Memory B cell (primary cell): ENCODE measurements around the gene TTLL9.
A peak's percentile ranks its signal among the peaks of the same experiment; 100 is the strongest.
"Not testable (repeated sequence)": the region's sequence is repeated elsewhere in the genome, so short reads cannot be mapped to it uniquely, and the experiment has no call there.

ENCODE experiments used
- ATAC-seq: fragments of 150-1000 bp; cut with Tn5 transposase; 2 replicates; pipeline ENCODE4 v1.10.0; 2021; ENCODE audit warnings: low read depth, mild to moderate bottlenecking, moderate library complexity
- DNase-seq, 2 donors: peaks; one replicate each; pipeline ENCODE4 v3.0.0; 2022; ENCODE audit warnings: low spot score in 2 of 2
- H3K27ac Mint-ChIP-seq: one replicate; pipeline ENCODE4 v1.8.0; 2022; ENCODE audit warnings: mild to moderate bottlenecking, moderate library complexity, mixed read lengths
- H3K27me3 Mint-ChIP-seq: one replicate; pipeline ENCODE4 v1.8.0; 2022; ENCODE audit warnings: mixed read lengths
- H3K36me3 Mint-ChIP-seq: one replicate; pipeline ENCODE4 v1.8.0; 2022; ENCODE audit warnings: mild to moderate bottlenecking, mixed read lengths
- H3K4me1 Mint-ChIP-seq: one replicate; pipeline ENCODE4 v1.8.0; 2022; ENCODE audit warnings: mixed read lengths
- H3K4me3 Mint-ChIP-seq: one replicate; pipeline ENCODE4 v1.8.0; 2022; ENCODE audit warnings: mild to moderate bottlenecking, moderate library complexity, mixed read lengths
- H3K9me3 Mint-ChIP-seq: one replicate; pipeline ENCODE4 v1.8.0; 2022; ENCODE audit warnings: mixed read lengths

The TTLL9 gene

GRCh38 chr20:31869942-31870725, at the start of gene TTLL9, which contains the start of gene DUSP15:
Gene TTLL9 (plus strand): TSS chr20:31870634. CDS start chr20:31871127, 493 bp downstream.
Gene DUSP15 (minus strand): TSS chr20:31870527. CDS start chr20:31870337, 190 bp downstream.
- peak within 1 kb of the TSS; percentile 95 for H3K4me3 Mint-ChIP-seq
- ATAC-seq = peak; percentile 49
- peak in 1 of 2 donors; percentile 43 for DNase-seq
- H3K27ac Mint-ChIP-seq = peak within 1 kb of the TSS; percentile 75
- H3K4me1 Mint-ChIP-seq = peaks cover 32% of the 10 kb centered on the region
- no peaks in the 10 kb centered on the region for H3K9me3 Mint-ChIP-seq
- H3K36me3 Mint-ChIP-seq = peaks cover 4% of the 10 kb centered on the region
- peaks cover 26% of the 10 kb centered on the region for H3K27me3 Mint-ChIP-seq

DNA sequence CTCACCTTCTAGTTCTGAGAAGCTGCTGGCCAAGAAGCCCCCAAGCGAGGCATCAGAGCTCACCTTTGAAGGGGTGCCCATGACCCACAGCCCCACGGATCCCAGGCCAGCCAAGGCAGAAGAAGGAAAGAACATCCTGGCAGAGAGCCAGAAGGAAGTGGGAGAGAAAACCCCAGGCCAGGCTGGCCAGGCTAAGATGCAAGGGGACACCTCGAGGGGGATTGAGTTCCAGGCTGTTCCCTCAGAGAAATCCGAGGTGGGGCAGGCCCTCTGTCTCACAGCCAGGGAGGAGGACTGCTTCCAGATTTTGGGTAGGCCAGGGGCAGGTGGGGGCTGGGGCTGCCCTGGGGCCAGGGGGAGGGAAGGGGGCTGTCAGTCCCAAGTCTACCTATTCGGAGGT, 49.0 kb upstream of the TTLL9 start:
- no peaks in the 10 kb centered on the region for H3K36me3 Mint-ChIP-seq
- no peak overlapping the region for H3K4me3 Mint-ChIP-seq
- ATAC-seq (no peak), DNase-seq (no peak)
- H3K27me3 Mint-ChIP-seq = peaks cover 3% of the 10 kb centered on the region
- no peaks in the 10 kb centered on the region for H3K9me3 Mint-ChIP-seq
- H3K27ac Mint-ChIP-seq = no peak overlapping the region
- peaks cover 5% of the 10 kb centered on the region for H3K4me1 Mint-ChIP-seq

DNA sequence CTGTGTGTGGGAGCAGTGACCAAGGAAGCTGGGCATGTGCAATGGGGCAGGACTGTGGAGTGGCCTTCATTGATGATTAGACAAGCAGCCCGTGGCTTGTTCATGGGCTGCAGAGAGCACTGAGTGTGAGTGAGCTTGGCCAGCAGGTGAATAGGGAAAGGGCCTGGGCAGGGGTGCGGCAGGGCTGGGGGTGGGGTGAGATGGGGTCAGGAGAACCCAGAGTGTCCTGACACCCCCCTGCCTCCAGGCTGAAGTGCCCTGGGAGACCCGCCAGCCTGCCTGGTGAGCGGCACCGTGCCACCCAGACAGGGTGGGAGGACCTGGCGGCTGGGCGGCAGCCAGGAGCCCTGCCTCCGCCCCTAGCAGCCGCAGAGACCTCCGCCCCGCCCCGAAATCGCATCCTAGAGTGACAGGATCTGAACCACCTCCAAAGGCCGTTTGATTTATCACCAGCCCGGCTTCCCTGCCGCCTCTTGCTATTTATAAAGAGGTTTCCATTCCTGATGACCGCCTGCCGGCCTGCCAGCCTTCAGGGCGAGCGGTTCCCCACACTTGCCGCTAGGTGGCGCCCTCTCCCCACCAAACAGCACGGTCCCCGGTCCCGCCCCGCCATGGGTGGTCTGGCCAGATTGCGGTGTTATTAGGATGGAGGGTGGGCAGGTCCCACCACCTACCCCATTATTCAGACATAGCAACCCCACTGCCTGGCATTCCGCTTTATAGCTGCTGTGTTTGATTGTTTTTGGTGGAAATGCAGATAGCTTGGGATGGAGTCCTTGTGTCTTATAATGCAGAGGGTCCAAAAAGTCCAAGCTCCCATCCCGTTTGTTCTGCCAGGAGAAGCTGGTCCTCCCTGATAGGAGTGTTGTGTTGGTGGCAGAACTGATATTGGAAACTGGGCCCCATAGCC, 47.8 kb upstream of the TTLL9 start:
- Mint-ChIP-seq H3K4me3 (no peak overlapping the region), H3K36me3 (no peaks in the 10 kb centered on the region), H3K27ac (no peak overlapping the region), H3K27me3 (peaks cover 3% of the 10 kb centered on the region), H3K4me1 (peaks cover 5% of the 10 kb centered on the region), H3K9me3 (no peaks in the 10 kb centered on the region)
- peak; percentile 91 for ATAC-seq
- DNase-seq = peak; percentile 78 to 87

DNA sequence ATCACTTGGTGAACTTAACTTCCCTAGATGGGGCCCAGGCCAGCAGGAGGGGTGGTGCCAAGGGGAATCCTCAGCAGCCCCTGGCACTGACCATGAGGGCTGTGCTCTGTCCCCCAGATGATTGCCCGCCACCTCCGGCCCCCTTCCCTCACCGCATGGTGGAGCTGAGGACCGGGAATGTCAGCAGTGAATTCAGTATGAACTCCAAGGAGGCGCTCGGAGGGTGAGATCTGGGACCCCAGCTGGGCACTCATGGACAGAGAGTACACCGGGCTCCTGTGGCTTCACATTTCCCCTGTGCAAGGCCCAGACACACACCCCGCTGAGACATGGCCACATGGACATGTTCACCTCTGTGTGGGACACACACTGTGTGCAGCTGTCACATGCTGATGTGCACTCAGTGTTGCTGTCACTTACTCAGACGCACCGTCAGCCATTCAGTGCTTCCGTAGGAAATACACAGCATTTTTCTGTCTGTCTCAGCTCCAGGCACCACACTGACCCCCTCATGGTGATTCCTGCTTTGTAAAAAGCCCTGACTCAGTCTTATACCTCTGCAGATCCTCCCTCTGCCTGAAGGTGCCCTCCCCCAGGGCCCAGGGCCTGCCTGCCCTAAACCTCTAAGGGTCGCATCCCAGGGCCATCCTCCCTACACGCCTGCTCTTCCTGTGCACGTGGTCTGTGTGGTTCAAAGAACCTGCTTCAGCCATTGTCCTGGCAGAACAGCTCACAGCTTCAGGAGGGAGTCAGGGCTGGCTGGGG, 46.9 kb upstream of the TTLL9 start:
- Mint-ChIP-seq H3K4me1 (peaks cover 5% of the 10 kb centered on the region), H3K36me3 (no peaks in the 10 kb centered on the region), H3K27ac (no peak overlapping the region), H3K9me3 (no peaks in the 10 kb centered on the region), H3K4me3 (no peak overlapping the region), H3K27me3 (peaks cover 3% of the 10 kb centered on the region)
- ATAC-seq (no peak), DNase-seq (no peak)

DNA sequence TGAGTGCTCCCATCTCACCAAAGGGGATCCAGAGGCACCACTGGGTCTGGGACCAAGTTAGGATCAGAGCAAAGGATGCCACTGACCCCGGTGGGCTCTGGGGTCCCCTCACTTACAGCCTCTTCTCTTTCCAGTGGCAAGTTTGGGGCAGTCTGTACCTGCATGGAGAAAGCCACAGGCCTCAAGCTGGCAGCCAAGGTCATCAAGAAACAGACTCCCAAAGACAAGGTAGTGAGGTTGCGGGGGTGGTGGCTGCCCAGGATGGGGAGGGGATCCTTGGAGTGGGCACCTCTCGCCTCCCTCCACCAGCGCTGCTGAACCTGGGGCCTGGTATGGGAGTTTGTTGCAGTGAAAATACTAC, 46.3 kb upstream of the TTLL9 start:
- Mint-ChIP-seq H3K36me3 (no peaks in the 10 kb centered on the region), H3K27ac (no peak overlapping the region), H3K4me1 (peaks cover 5% of the 10 kb centered on the region), H3K9me3 (no peaks in the 10 kb centered on the region), H3K27me3 (peaks cover 3% of the 10 kb centered on the region), H3K4me3 (no peak overlapping the region)
- ATAC-seq (no peak), DNase-seq (no peak)

GRCh38 chr20:31824554-31825313, 45.7 kb upstream of the TTLL9 start:
- no peak for DNase-seq
- Mint-ChIP-seq H3K9me3 (no peaks in the 10 kb centered on the region), H3K27ac (no peak overlapping the region), H3K4me3 (no peak overlapping the region), H3K27me3 (peaks cover 3% of the 10 kb centered on the region), H3K36me3 (no peaks in the 10 kb centered on the region), H3K4me1 (peaks cover 5% of the 10 kb centered on the region)
- ATAC-seq = no peak

- no peak for DNase-seq
- no peaks in the 10 kb centered on the region for H3K9me3 Mint-ChIP-seq
- H3K36me3 Mint-ChIP-seq = no peaks in the 10 kb centered on the region
- H3K4me1 Mint-ChIP-seq = peaks cover 5% of the 10 kb centered on the region
- no peak overlapping the region for H3K27ac Mint-ChIP-seq
- no peak overlapping the region for H3K4me3 Mint-ChIP-seq
- no peak for ATAC-seq
- peaks cover 3% of the 10 kb centered on the region for H3K27me3 Mint-ChIP-seq
Observed at GRCh38 chr20:31826074-31826473, 44.4 kb upstream of the TTLL9 start.

GRCh38 chr20:31827059-31827458, 43.4 kb upstream of the TTLL9 start:
- Mint-ChIP-seq H3K27ac (no peak overlapping the region), H3K9me3 (no peaks in the 10 kb centered on the region), H3K4me1 (peaks cover 5% of the 10 kb centered on the region), H3K27me3 (peaks cover 2% of the 10 kb centered on the region), H3K36me3 (no peaks in the 10 kb centered on the region), H3K4me3 (no peak overlapping the region)
- DNase-seq (no peak), ATAC-seq (no peak)

GRCh38 chr20:31828016-31828415, 42.4 kb upstream of the TTLL9 start:
- H3K27ac Mint-ChIP-seq, H3K4me3 Mint-ChIP-seq: not testable (repeated sequence)

DNA sequence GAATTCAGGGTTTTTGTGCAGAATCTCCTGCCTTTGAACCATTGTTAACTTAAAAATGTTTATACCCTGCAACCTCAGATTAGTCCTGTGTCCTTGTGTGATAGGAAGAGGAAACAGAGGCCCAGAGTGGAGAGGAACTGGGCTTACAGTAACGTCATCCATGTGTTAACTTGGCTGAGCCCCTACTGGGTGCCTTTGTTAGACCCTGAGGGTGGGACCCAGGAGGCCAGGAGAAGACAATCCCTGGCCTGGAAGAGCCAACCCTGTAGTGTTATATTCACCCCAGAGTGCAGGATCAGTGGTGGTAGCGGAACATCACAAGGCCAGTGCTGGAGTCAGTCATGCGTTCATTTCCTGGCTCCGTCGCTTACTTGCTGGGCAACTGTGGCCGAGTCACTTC, 40.7 kb upstream of the TTLL9 start:
- H3K4me3 Mint-ChIP-seq = no peak overlapping the region
- H3K36me3 Mint-ChIP-seq = no peaks in the 10 kb centered on the region
- H3K4me1 Mint-ChIP-seq = no peaks in the 10 kb centered on the region
- no peaks in the 10 kb centered on the region for H3K9me3 Mint-ChIP-seq
- DNase-seq = no peak
- H3K27ac Mint-ChIP-seq = no peak overlapping the region
- no peak for ATAC-seq
- H3K27me3 Mint-ChIP-seq = no peaks in the 10 kb centered on the region

More at GRCh38 chr20:31828016-31828415, 42.4 kb upstream of the TTLL9 start:
- not testable (repeated sequence) for ATAC-seq, H3K9me3 Mint-ChIP-seq, H3K4me1 Mint-ChIP-seq, H3K36me3 Mint-ChIP-seq, H3K27me3 Mint-ChIP-seq, DNase-seq

GRCh38 chr20:31830406-31830981, 39.9 kb upstream of the TTLL9 start:
- H3K4me3 Mint-ChIP-seq = no peak overlapping the region
- no peak for DNase-seq
- H3K27ac Mint-ChIP-seq = no peak overlapping the region
- no peaks in the 10 kb centered on the region for H3K36me3 Mint-ChIP-seq
- ATAC-seq = no peak
- H3K4me1 Mint-ChIP-seq = no peaks in the 10 kb centered on the region
- H3K27me3 Mint-ChIP-seq = no peaks in the 10 kb centered on the region
- no peaks in the 10 kb centered on the region for H3K9me3 Mint-ChIP-seq

DNA sequence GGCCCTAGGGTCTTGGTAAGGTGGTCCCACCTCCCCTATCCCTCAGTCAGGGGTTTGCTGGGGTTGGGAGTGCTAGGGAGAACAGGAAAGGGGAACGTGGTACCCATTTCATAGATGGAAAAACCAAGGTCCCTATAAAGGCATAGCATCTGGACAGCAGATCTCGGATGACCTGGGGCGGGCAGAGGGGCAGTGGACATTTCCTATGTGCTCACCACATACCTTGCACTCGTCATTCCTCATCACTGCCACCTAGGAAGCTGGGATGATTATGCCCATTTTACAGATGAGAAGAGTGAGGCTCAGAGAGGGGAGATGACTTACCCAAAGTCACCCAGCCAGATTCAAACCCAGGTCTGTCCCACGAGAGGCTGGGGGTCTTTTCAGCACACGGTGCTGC, 39.2 kb upstream of the TTLL9 start:
- H3K36me3 Mint-ChIP-seq = no peaks in the 10 kb centered on the region
- no peaks in the 10 kb centered on the region for H3K27me3 Mint-ChIP-seq
- H3K4me3 Mint-ChIP-seq = no peak overlapping the region
- no peak for ATAC-seq
- H3K4me1 Mint-ChIP-seq = peaks cover 5% of the 10 kb centered on the region
- no peak overlapping the region for H3K27ac Mint-ChIP-seq
- DNase-seq = no peak
- H3K9me3 Mint-ChIP-seq = no peaks in the 10 kb centered on the region

- DNase-seq (no peak), ATAC-seq (no peak)
- Mint-ChIP-seq H3K4me1 (peaks cover 7% of the 10 kb centered on the region), H3K27ac (no peak overlapping the region), H3K36me3 (no peaks in the 10 kb centered on the region), H3K9me3 (no peaks in the 10 kb centered on the region), H3K27me3 (no peaks in the 10 kb centered on the region), H3K4me3 (no peak overlapping the region)
Observed at GRCh38 chr20:31831771-31832306, 38.6 kb upstream of the TTLL9 start.
